NB4 (cell line): ENCODE data around the gene TMBIM4.

ENCODE experiments used
- CTCF ChIP-seq: IDR thresholded peaks from one replicate; pipeline ENCODE4 v1.5.1; 2012; ENCODE audit warnings: low read depth, low read length
- MAX ChIP-seq: IDR thresholded peaks from 2 replicates; pipeline ENCODE4 v1.6.1; 2011; ENCODE audit warnings: low read depth, low read length
- POLR2A ChIP-seq: IDR thresholded peaks from 2 replicates; pipeline ENCODE4 v1.6.1; 2011; ENCODE audit warnings: mild to moderate bottlenecking; ENCODE audit not compliant: insufficient read length; ENCODE audit errors: extremely low read depth

- TF ChIP-seq CTCF = no peak
- TF ChIP-seq POLR2A = no peak
- no peak for TF ChIP-seq MAX
Observed at GRCh38 chr12:66149702-66150398, 19.9 kb downstream of the TMBIM4 start.
